NCI-H345 treated with DMSO at 0.1 percent for 48 hours (cell line): ENCODE data around the gene OGFR.

Source experiments
- DNase-seq: peaks from one replicate; lab custom pipeline; 2025; ENCODE audit not compliant: unreplicated experiment; lab: John Stamatoyannopoulos, UW

Gene OGFR

GRCh38 chr20:62814060-62814708 lies 9.5 kb downstream of the OGFR start:
- no peak for DNase-seq

- no peak for DNase-seq
These were observed 10.1 kb downstream of the OGFR start for GRCh38 chr20:62814709-62815065.

- DNase-seq = no peak
These were observed 10.7 kb downstream of the OGFR start for GRCh38 chr20:62815066-62815991.

- DNase-seq = no peak
These were observed 11.6 kb downstream of the OGFR start for GRCh38 chr20:62816031-62816883.

GRCh38 chr20:62816884-62817873 lies 12.5 kb downstream of the OGFR start, which contains the start of gene COL9A3:
COL9A3 (plus strand) TSS chr20:62817050; CDS start chr20:62817065, 15 bp downstream.
- no peak for DNase-seq

GRCh38 chr20:62817975-62818591 lies 13.4 kb downstream of the OGFR start:
- DNase-seq = no peak

- DNase-seq = no peak
These were observed 14.2 kb downstream of the OGFR start for GRCh38 chr20:62818592-62819493.

GRCh38 chr20:62819494-62820174 lies 15.0 kb downstream of the OGFR start:
- no peak for DNase-seq

- no peak for DNase-seq
These were observed 15.8 kb downstream of the OGFR start for GRCh38 chr20:62820208-62820961.

GRCh38 chr20:62820962-62821725 lies 16.5 kb downstream of the OGFR start:
- DNase-seq = no peak

- DNase-seq = no peak
These were observed 17.1 kb downstream of the OGFR start for GRCh38 chr20:62821726-62822210.

- DNase-seq = no peak
These were observed 17.7 kb downstream of the OGFR start for GRCh38 chr20:62822239-62822787.

GRCh38 chr20:62822788-62823651 lies 18.4 kb downstream of the OGFR start:
- peak; percentile 62 for DNase-seq

- DNase-seq = peak; percentile 27
These were observed 19.2 kb downstream of the OGFR start for GRCh38 chr20:62823688-62824475.
